Measurements from ENCODE around the gene P2RY2. TPM values are rescaled to one million over a fixed set of nuclear protein-coding genes. Genes with fewer than 3 reads are reported as not detected.

The P2RY2 gene
- polyA plus RNA-seq, 1 experiment: not detected

GRCh38 chr11:73176145-73176873 is 41.8 kb upstream of the P2RY2 start:
- H3K4me3 ChIP-seq (ENCODE audit: low read depth, low read length): no peak overlapping the region
- no peak overlapping the region for H3K27ac ChIP-seq (ENCODE audit: low read depth, low read length)
- ChIA-PET CTCF (interaction anchor here (0.6 to 6.4 kb wide), 10 partner anchors 18 to 473 kb away, joined by 3 to 153 read pairs (median 10); partner anchors contain the start of gene FCHSD2), POLR2A (no interaction called here)
- H3K9me3 ChIP-seq (ENCODE audit: control insufficient read depth, insufficient read depth, low read length): no peaks in the 10 kb centered on the region
- DNase-seq (ENCODE audit: low read depth, low spot score): no peak
- TF ChIP-seq CTCF (IDR thresholded peaks at IDR 0.05; ENCODE audit: low read depth, low read length): no peak
- H3K27me3 ChIP-seq (ENCODE audit: control insufficient read depth, insufficient read depth, low read length): peaks cover 6% of the 10 kb centered on the region

GRCh38 chr11:73176874-73177155 is 41.3 kb upstream of the P2RY2 start:
- POLR2A ChIA-PET: interaction anchor here (0.9 kb wide), 1 partner anchor 19 kb away, joined by 3 read pairs; no protein-coding TSS in a partner anchor
- TF ChIP-seq CTCF (IDR thresholded peaks at IDR 0.05; ENCODE audit: low read depth, low read length): no peak
- Histone ChIP-seq H3K9me3 (ENCODE audit: control insufficient read depth, insufficient read depth, low read length) (no peaks in the 10 kb centered on the region), H3K27me3 (ENCODE audit: control insufficient read depth, insufficient read depth, low read length) (peaks cover 6% of the 10 kb centered on the region), H3K4me3 (ENCODE audit: low read depth, low read length) (no peak overlapping the region), H3K27ac (ENCODE audit: low read depth, low read length) (no peak overlapping the region)
- CTCF ChIA-PET: interaction anchor here (0.6 to 6.4 kb wide), 13 partner anchors 17 to 452 kb away, joined by 3 to 153 read pairs (median 10); partner anchors contain the start of genes FCHSD2 and STARD10
- DNase-seq (ENCODE audit: low read depth, low spot score): no peak

GRCh38 chr11:73177380-73177777 is 40.7 kb upstream of the P2RY2 start:
- POLR2A ChIA-PET: interaction anchor here (0.9 to 1.4 kb wide), 2 partner anchors 20 to 35 kb away, joined by 3 to 7 read pairs; partner anchors contain the start of gene FCHSD2
- Histone ChIP-seq H3K9me3 (ENCODE audit: control insufficient read depth, insufficient read depth, low read length) (no peaks in the 10 kb centered on the region), H3K27me3 (ENCODE audit: control insufficient read depth, insufficient read depth, low read length) (peaks cover 6% of the 10 kb centered on the region), H3K27ac (ENCODE audit: low read depth, low read length) (no peak overlapping the region), H3K4me3 (ENCODE audit: low read depth, low read length) (no peak overlapping the region)
- CTCF ChIA-PET: interaction anchor here (0.5 to 6.4 kb wide), 31 partner anchors 8 to 579 kb away, joined by 3 to 153 read pairs (median 6); partner anchors contain the start of genes FCHSD2 and STARD10
- TF ChIP-seq CTCF (IDR thresholded peaks at IDR 0.05; ENCODE audit: low read depth, low read length): no peak
- no peak for DNase-seq (ENCODE audit: low read depth, low spot score)

- POLR2A ChIA-PET: interaction anchor here (0.9 to 1.4 kb wide), 2 partner anchors 20 to 35 kb away, joined by 3 to 7 read pairs; partner anchors contain the start of gene FCHSD2
- CTCF ChIA-PET: interaction anchor here (0.5 to 6.4 kb wide), 38 partner anchors 9 to 579 kb away, joined by 3 to 153 read pairs (median 5); partner anchors contain the start of genes FCHSD2 and STARD10
- H3K27ac ChIP-seq (ENCODE audit: low read depth, low read length): no peak overlapping the region
- no peak overlapping the region for H3K4me3 ChIP-seq (ENCODE audit: low read depth, low read length)
- peak; percentile 60 for DNase-seq (ENCODE audit: low read depth, low spot score)
- H3K9me3 ChIP-seq (ENCODE audit: control insufficient read depth, insufficient read depth, low read length): no peaks in the 10 kb centered on the region
- peak; percentile 80 for TF ChIP-seq CTCF (IDR thresholded peaks at IDR 0.05; ENCODE audit: low read depth, low read length)
- H3K27me3 ChIP-seq (ENCODE audit: control insufficient read depth, insufficient read depth, low read length): peaks cover 9% of the 10 kb centered on the region
These were observed 40.1 kb upstream of the P2RY2 start for GRCh38 chr11:73177778-73178539.
